ENCODE data around the gene SNAPC5.

The SNAPC5 gene

GRCh38 chr15:66494262-66494661 lies 3.3 kb downstream of the SNAPC5 start:
- Histone ChIP-seq H4K20me1 (peaks cover 22% of the 10 kb centered on the region), H3K4me2 (no peak overlapping the region), H3K9me3 (no peaks in the 10 kb centered on the region), H3K9ac (no peak overlapping the region), H3K4me1 (peaks cover 22% of the 10 kb centered on the region), H3K27me3 (no peaks in the 10 kb centered on the region), H3K36me3 (peaks cover 84% of the 10 kb centered on the region), H3K27ac (no peak overlapping the region), H3K4me3 (no peak overlapping the region)
- TF ChIP-seq Cebpa-rat (IDR thresholded peaks at IDR 0.05): no peak

- H3K4me3 ChIP-seq: no peak overlapping the region
- H3K27ac ChIP-seq: no peak overlapping the region
- H3K27me3 ChIP-seq: no peaks in the 10 kb centered on the region
- H4K20me1 ChIP-seq: peaks cover 7% of the 10 kb centered on the region; the same call in 1 of the 2 replicates
- H3K9ac ChIP-seq: no peak overlapping the region
- peaks cover 96% of the 10 kb centered on the region for H3K36me3 ChIP-seq
- H3K9me3 ChIP-seq: no peaks in the 10 kb centered on the region
- peaks cover 8% of the 10 kb centered on the region for H3K4me1 ChIP-seq
- H3K4me2 ChIP-seq: no peak overlapping the region
- no peak for TF ChIP-seq Cebpa-rat (IDR thresholded peaks at IDR 0.05)
These were observed 5.7 kb downstream of the SNAPC5 start for GRCh38 chr15:66491846-66492245.

DNA sequence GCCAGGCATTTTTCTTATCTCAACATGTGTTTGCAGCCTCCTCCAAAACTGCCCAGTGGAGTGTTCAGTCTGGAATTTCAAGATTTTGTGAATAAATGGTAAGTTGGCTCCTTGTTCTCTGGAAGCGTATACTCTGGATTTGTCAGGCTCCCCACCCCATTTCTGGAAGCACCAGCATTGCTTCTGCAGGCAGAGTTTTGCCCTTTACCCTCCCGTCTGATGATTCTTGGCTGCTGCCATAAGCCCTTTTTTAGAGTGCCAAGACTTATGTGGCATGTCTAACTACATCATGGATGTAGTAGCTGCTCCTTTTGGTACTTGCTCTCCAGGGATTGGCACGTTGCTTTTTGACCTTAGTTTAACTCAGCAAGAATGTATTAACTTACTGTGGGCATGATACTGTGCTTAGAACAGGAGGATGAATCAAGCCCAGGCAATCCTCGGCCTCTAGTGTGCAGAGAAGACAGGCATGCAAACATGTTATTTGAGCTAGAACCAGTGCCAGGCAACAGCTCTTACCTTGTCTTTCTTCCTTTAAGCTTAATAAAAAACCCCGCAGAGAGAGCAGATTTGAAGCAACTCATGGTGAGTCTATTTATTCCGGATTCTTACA lies 8.3 kb downstream of the SNAPC5 start:
- H4K20me1 ChIP-seq: peaks cover 7% of the 10 kb centered on the region; the same call in 1 of the 2 replicates
- no peak overlapping the region for H3K4me2 ChIP-seq
- H3K36me3 ChIP-seq: peaks cover 99% of the 10 kb centered on the region
- H3K27ac ChIP-seq: no peak overlapping the region
- no peaks in the 10 kb centered on the region for H3K27me3 ChIP-seq
- H3K9ac ChIP-seq: no peak overlapping the region
- H3K9me3 ChIP-seq: no peaks in the 10 kb centered on the region
- no peak for TF ChIP-seq Cebpa-rat (IDR thresholded peaks at IDR 0.05)
- H3K4me3 ChIP-seq: no peak overlapping the region
- no peaks in the 10 kb centered on the region for H3K4me1 ChIP-seq

DNA sequence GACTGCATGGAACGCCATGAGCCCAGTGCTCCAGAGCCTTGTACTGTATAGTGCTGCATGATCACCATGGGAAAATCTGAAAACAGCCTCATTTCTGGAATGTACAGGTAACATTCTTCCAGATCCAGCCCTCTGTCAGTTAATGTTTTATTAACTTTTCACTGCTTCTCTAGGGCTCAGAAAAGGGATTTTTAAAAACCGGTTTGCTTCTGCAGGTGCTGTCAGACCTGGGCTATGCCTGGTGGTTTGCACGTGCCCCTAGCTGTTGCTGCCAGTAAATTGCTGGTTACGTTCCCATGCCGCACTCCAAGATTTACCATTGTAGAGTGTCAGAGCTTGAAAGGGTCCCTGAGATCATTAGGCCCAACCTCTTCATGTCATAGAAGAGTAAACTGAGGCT lies 9.0 kb downstream of the SNAPC5 start:
- no peak overlapping the region for H3K9ac ChIP-seq
- H3K4me1 ChIP-seq: no peaks in the 10 kb centered on the region
- H3K4me3 ChIP-seq: no peak overlapping the region
- no peak overlapping the region for H3K27ac ChIP-seq
- peaks cover 7% of the 10 kb centered on the region; the same call in 1 of the 2 replicates for H4K20me1 ChIP-seq
- H3K4me2 ChIP-seq: no peak overlapping the region
- peaks cover 96% of the 10 kb centered on the region for H3K36me3 ChIP-seq
- H3K27me3 ChIP-seq: no peaks in the 10 kb centered on the region
- TF ChIP-seq Cebpa-rat (IDR thresholded peaks at IDR 0.05): no peak
- no peaks in the 10 kb centered on the region for H3K9me3 ChIP-seq

GRCh38 chr15:66486887-66487286 lies 10.7 kb downstream of the SNAPC5 start:
- Histone ChIP-seq H3K9me3 (no peaks in the 10 kb centered on the region), H3K9ac (no peak overlapping the region), H3K4me2 (no peak overlapping the region), H3K27me3 (no peaks in the 10 kb centered on the region), H3K4me3 (no peak overlapping the region), H3K4me1 (no peaks in the 10 kb centered on the region), H3K27ac (no peak overlapping the region), H4K20me1 (peaks cover 4% of the 10 kb centered on the region; the same call in 1 of the 2 replicates), H3K36me3 (peaks cover 96% of the 10 kb centered on the region)
- TF ChIP-seq Cebpa-rat (IDR thresholded peaks at IDR 0.05): no peak

DNA sequence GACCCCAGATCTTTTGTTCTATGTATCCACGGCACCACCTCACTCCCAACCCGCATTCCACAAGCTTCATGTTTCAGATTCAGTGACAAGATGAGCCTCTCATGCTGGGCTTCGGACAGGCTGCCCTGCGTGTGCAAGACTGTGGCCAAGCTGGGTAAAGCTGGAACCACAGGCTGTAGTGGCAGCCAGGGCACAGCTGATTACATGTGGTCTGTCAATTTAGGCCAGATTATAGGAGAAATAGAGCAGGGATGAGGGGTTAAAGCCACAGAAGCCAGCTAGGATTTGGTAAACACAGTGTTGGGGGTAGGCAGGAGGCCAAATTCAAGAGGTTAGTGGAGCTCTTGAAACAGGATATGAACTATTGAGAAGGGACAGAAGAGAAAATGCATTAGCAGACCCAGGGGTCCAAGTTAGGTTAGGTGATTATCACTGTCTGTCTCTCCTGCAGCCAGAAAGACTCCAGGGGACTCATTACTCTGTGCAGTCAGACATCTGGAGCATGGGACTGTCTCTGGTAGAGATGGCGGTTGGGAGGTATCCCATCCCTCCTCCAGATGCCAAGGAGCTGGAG lies 12.9 kb downstream of the SNAPC5 start:
- Histone ChIP-seq H3K4me2 (no peak overlapping the region), H3K27ac (no peak overlapping the region), H3K4me1 (no peaks in the 10 kb centered on the region), H3K27me3 (no peaks in the 10 kb centered on the region), H4K20me1 (no peaks in the 10 kb centered on the region), H3K4me3 (no peak overlapping the region), H3K9me3 (no peaks in the 10 kb centered on the region), H3K36me3 (peaks cover 87% of the 10 kb centered on the region), H3K9ac (no peak overlapping the region)
- no peak for TF ChIP-seq Cebpa-rat (IDR thresholded peaks at IDR 0.05)

- Histone ChIP-seq H3K27me3 (no peaks in the 10 kb centered on the region), H3K4me1 (no peaks in the 10 kb centered on the region), H3K36me3 (peaks cover 73% of the 10 kb centered on the region), H3K4me2 (no peak overlapping the region), H4K20me1 (no peaks in the 10 kb centered on the region), H3K27ac (no peak overlapping the region), H3K4me3 (no peak overlapping the region), H3K9ac (no peak overlapping the region), H3K9me3 (no peaks in the 10 kb centered on the region)
- TF ChIP-seq Cebpa-rat (IDR thresholded peaks at IDR 0.05): no peak
These were observed 14.4 kb downstream of the SNAPC5 start for GRCh38 chr15:66483131-66483566.

- H3K4me1 ChIP-seq: no peaks in the 10 kb centered on the region
- no peak for TF ChIP-seq Cebpa-rat (IDR thresholded peaks at IDR 0.05)
- no peak overlapping the region for H3K27ac ChIP-seq
- H3K9ac ChIP-seq: no peak overlapping the region
- H4K20me1 ChIP-seq: 0 out of 2 replicates have a peak, but pooled peaks cover 4% of the 10 kb centered on the region
- no peak overlapping the region for H3K4me2 ChIP-seq
- no peak overlapping the region for H3K4me3 ChIP-seq
- H3K36me3 ChIP-seq: peaks cover 66% of the 10 kb centered on the region
- no peaks in the 10 kb centered on the region for H3K27me3 ChIP-seq
- H3K9me3 ChIP-seq: no peaks in the 10 kb centered on the region
These were observed 15.0 kb downstream of the SNAPC5 start for GRCh38 chr15:66482539-66482938.

DNA sequence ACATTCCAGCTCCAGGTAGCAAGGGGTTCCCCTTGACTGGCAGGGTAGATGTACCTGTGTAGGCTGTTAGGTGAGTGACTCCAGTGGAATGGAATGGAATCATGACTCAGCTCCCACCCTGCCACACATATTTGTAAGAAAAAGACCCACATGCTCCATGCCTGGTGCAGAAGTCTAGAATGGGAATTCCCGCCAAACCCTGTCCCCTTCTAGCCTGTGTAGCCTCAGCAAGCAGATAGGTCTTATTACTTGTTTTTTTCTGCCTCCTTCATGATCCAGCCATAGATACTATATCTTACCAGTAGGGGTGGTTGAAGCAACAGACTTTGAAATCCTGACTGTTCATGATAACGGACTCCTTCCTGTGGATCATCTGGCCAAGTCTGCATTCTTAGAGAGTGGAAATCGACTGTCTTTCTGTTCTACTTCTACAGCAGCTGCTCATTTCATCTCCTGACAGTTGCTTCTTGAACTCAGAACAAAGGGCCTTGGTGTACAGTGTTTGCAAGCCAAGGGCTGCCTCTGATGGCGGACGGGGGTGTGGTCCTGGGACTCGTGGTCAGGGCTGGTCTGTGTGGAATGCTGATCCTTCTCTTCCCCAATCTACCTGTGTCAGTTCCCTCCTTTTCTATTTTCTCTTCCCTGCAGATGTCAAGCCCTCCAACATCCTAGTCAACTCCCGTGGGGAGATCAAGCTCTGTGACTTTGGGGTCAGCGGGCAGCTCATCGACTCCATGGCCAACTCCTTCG lies 16.3 kb downstream of the SNAPC5 start:
- peaks cover 59% of the 10 kb centered on the region for H3K36me3 ChIP-seq
- no peak overlapping the region for H3K4me2 ChIP-seq
- no peak overlapping the region for H3K27ac ChIP-seq
- H3K9ac ChIP-seq: no peak overlapping the region
- H3K4me1 ChIP-seq: no peaks in the 10 kb centered on the region
- peaks cover 16% of the 10 kb centered on the region; the same call in 1 of the 2 replicates for H4K20me1 ChIP-seq
- no peak for TF ChIP-seq Cebpa-rat (IDR thresholded peaks at IDR 0.05)
- no peaks in the 10 kb centered on the region for H3K9me3 ChIP-seq
- no peaks in the 10 kb centered on the region for H3K27me3 ChIP-seq
- no peak overlapping the region for H3K4me3 ChIP-seq

GRCh38 chr15:66480267-66480666 lies 17.3 kb downstream of the SNAPC5 start:
- no peak overlapping the region for H3K4me2 ChIP-seq
- no peak overlapping the region for H3K27ac ChIP-seq
- H3K9me3 ChIP-seq: no peaks in the 10 kb centered on the region
- peaks cover 50% of the 10 kb centered on the region for H3K36me3 ChIP-seq
- peaks cover 16% of the 10 kb centered on the region; the same call in 1 of the 2 replicates for H4K20me1 ChIP-seq
- no peaks in the 10 kb centered on the region for H3K27me3 ChIP-seq
- no peak overlapping the region for H3K9ac ChIP-seq
- no peak overlapping the region for H3K4me3 ChIP-seq
- no peak for TF ChIP-seq Cebpa-rat (IDR thresholded peaks at IDR 0.05)
- H3K4me1 ChIP-seq: no peaks in the 10 kb centered on the region

Measured in BLaER1 (cell line).